H1 (cell line): Measurements from ENCODE around the gene TUT1. TPM values are rescaled to one million over a fixed set of nuclear protein-coding genes. Genes with fewer than 3 reads are reported as not detected.
A peak's percentile ranks its signal among the peaks of the same experiment; 100 is the strongest.

Experiments
- ASH2L ChIP-seq: fragments of 200-600, 300-600 bp; sonication (generic); IDR thresholded peaks from one replicate; pipeline ENCODE4 v1.7.1; 2017; ENCODE audit warnings: low read length
- CREB1 ChIP-seq: IDR thresholded peaks from 2 replicates; pipeline ENCODE4 v1.6.1; 2012; ENCODE audit warnings: inconsistent platforms
- CTBP2 ChIP-seq: IDR thresholded peaks from 2 replicates; pipeline ENCODE4 v1.7.0; 2011; ENCODE audit warnings: borderline replicate concordance, mild to moderate bottlenecking, moderate library complexity, mixed read lengths, low read length; ENCODE audit not compliant: insufficient read depth, insufficient read length
- KDM1A ChIP-seq: fragments of 200-600, 300-600 bp; sonication (generic); IDR thresholded peaks from 2 replicates; pipeline ENCODE4 v1.7.1; 2016; ENCODE audit warnings: mild to moderate bottlenecking, low read length, borderline replicate concordance
- RAD21 ChIP-seq, 2 experiments: IDR thresholded peaks in 1 of 2; conservative IDR thresholded peaks in 1 of 2; 2 replicates each; pipeline ENCODE4 v1.6.1; 2011; ENCODE audit warnings: low read depth in 2 of 2, low read length in 2 of 2, improper control_type of control experiment in 1 of 2, inconsistent platforms in 1 of 2, mild to moderate bottlenecking in 1 of 2, moderate library complexity in 1 of 2
- RXRA ChIP-seq: IDR thresholded peaks from 2 replicates; pipeline ENCODE4 v1.6.1; 2011; ENCODE audit warnings: low read depth, mild to moderate bottlenecking, low read length, moderate library complexity; ENCODE audit not compliant: insufficient read depth
- TEAD4 ChIP-seq: IDR thresholded peaks from 2 replicates; pipeline ENCODE4 v1.6.1; 2012; ENCODE audit warnings: low read depth, low read length, inconsistent platforms, mixed read lengths
- polyA plus RNA-seq, 7 experiments: library from polyadenylated mRNA; depleted of rRNA in 3 of 7; stranded (reverse) in 5 of 7; unstranded in 2 of 7; fragments of >200 nt in 5 of 7; fragments of 200-250 nt in 2 of 7; gene quantifications; 1 replicate in 5 of 7; 2 replicates in 1 of 7; 4 replicates in 1 of 7; pipeline versions ENCODE4 v1.2.1 to v1.2.3, GENCODE V29; 2011 to 2013; ENCODE audit warnings: missing spikeins in 2 of 7, mixed read lengths in 2 of 7
- total RNA-seq: library from RNA; stranded (reverse); fragmentation: NEBNext Ultra II Directional; extraction: Animal tissue kit (Norgen Biotek cat#: 25700); gene quantifications from 2 replicates; pipeline ENCODE4 v1.2.1, GENCODE V29; 2021

The TUT1 gene
- total and polyA plus RNA-seq, 2 of the 8 experiments (the other 6 are each of a cell fraction or from before 2014, with no cell fraction given): 17.8 to 24.6 TPM

GRCh38 chr11:62621567-62622470, 30.5 kb upstream of the TUT1 start, which contains the start of gene B3GAT3 (continued):
- no peak for TF ChIP-seq KDM1A
- TF ChIP-seq TEAD4: 0 out of 2 replicates have a peak, but pooled peaks have one; percentile 0
- peak; percentile 0; a peak in 2 of 4 replicates for TF ChIP-seq RAD21 (IDR thresholded peaks at IDR 0.05 in 1 of 2, conservative IDR thresholded peaks at IDR 0.05 in 1 of 2; ENCODE audit: low read depth in 2 of 2, low read length in 2 of 2)
- TF ChIP-seq RXRA: no peak
- no peak for TF ChIP-seq ASH2L
- TF ChIP-seq CREB1: peak; percentile 93
- TF ChIP-seq CTBP2: peak; percentile 64
- TF ChIP-seq, all 59 proteins: peak for 27
